NOMO-1 (cell line): ENCODE data around the gene CHSY1.
A peak's percentile ranks its signal among the peaks of the same experiment; 100 is the strongest.

Source experiments
- DNase-seq, 2 experiments: peaks; one replicate each; lab custom pipeline; 2025; ENCODE audit not compliant: unreplicated experiment in 2 of 2; lab: John Stamatoyannopoulos, UW

CHSY1 gene

GRCh38 chr15:101156509-101157159, 95.2 kb downstream of the CHSY1 start:
- no peak for DNase-seq

GRCh38 chr15:101156061-101156460, 95.8 kb downstream of the CHSY1 start:
- no peak for DNase-seq

GRCh38 chr15:101153801-101154656, 97.8 kb downstream of the CHSY1 start:
- no peak for DNase-seq

- no peak for DNase-seq
These were observed 98.9 kb downstream of the CHSY1 start for GRCh38 chr15:101152914-101153313.

GRCh38 chr15:101151288-101151687, 100.6 kb downstream of the CHSY1 start:
- DNase-seq = no peak

- DNase-seq = no peak
These were observed 101.2 kb downstream of the CHSY1 start for GRCh38 chr15:101150723-101151040.

GRCh38 chr15:101149864-101150722, 101.8 kb downstream of the CHSY1 start:
- DNase-seq = no peak

- no peak for DNase-seq
These were observed 102.8 kb downstream of the CHSY1 start for GRCh38 chr15:101148881-101149664.

GRCh38 chr15:101148166-101148880, 103.5 kb downstream of the CHSY1 start:
- DNase-seq = no peak

GRCh38 chr15:101147181-101147580, 104.7 kb downstream of the CHSY1 start:
- DNase-seq = no peak

GRCh38 chr15:101146118-101146702, 105.6 kb downstream of the CHSY1 start:
- DNase-seq = no peak

- no peak for DNase-seq
These were observed 106.5 kb downstream of the CHSY1 start for GRCh38 chr15:101145362-101145761.

GRCh38 chr15:101143321-101143720, 108.5 kb downstream of the CHSY1 start:
- no peak for DNase-seq

GRCh38 chr15:101142711-101143110, 109.1 kb downstream of the CHSY1 start:
- DNase-seq = no peak

GRCh38 chr15:101141926-101142527, 109.8 kb downstream of the CHSY1 start:
- DNase-seq = no peak

GRCh38 chr15:101140697-101141065, 111.2 kb downstream of the CHSY1 start:
- no peak for DNase-seq

- peak; percentile 23 to 70 for DNase-seq
These were observed 111.7 kb downstream of the CHSY1 start for GRCh38 chr15:101139986-101140696.
